ENCODE measurements around the gene LOXL4.

The LOXL4 gene

GRCh38 chr10:98267894-98268693 lies at the start of gene LOXL4:
Gene LOXL4 (minus strand): TSS chr10:98268194. CDS start chr10:98263019, 5,175 bp downstream.
- DNase-seq, result no peak

DNA sequence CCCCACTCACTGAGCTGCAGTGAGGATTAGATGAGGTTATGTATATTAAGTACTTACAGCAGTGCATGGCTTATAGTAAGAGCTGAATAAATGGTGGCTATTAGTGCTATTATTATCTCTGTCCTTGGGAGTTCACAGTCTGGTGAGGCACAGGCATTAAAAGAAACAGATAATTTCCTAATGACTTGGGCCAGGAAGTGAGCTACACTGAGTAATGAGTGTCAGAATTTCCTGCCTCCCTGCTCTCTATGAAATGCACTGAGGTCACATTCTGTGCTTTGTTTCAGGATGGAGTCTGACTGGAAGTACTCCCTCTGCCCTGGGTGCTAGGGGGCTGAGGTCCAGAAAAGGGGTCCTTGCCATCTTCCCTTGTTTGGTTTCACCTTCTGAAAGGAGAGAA lies 48.7 kb upstream of the LOXL4 start:
- no peak for DNase-seq

DNA sequence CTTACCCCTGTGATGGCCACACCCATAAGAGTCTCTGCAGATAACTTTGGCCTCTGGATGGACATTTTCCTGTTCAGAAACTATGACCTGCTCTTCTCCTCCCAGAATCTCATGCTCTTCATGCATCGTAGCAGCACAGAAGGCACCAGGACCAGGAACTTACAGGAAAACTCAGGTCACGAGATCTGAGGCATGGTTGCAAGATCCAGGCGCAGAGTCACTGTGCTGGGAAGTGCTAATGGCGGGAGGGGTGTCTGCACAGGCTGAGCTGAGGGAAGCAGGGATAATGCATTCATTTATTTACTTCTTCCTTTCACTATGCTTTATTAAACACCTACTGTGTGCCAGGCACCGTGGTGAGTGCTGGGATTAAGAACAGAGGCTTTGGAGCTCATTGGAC lies 48.2 kb upstream of the LOXL4 start:
- DNase-seq, result no peak

- peak; percentile 91 for DNase-seq
Observed at GRCh38 chr10:98314532-98315284, 46.7 kb upstream of the LOXL4 start.

- DNase-seq, result no peak
Observed at GRCh38 chr10:98313598-98313997, 45.6 kb upstream of the LOXL4 start.

- DNase-seq, result peak; percentile 70
Observed at GRCh38 chr10:98312822-98313221, 44.8 kb upstream of the LOXL4 start.

DNA sequence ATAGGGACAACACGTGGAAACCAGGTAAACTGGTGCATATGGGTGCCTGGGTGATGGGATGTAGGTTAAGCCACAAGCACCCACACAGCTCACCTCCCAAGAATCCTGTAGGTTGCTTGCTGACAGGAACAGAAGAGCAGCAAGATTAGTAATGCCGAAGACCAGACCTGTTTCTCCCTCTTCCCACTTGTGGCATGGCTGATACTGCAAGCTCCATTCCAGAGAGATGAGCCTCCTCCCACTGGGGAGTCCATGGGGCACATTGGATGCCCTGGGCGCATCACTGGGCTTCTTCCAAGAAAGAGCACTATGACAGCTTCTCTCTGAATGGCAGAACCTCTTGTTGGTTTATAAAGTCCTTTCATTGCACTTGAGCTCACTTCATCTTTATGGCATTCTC lies 44.4 kb upstream of the LOXL4 start:
- DNase-seq, result no peak

GRCh38 chr10:98310701-98311100 lies 42.7 kb upstream of the LOXL4 start:
- no peak for DNase-seq

DNA sequence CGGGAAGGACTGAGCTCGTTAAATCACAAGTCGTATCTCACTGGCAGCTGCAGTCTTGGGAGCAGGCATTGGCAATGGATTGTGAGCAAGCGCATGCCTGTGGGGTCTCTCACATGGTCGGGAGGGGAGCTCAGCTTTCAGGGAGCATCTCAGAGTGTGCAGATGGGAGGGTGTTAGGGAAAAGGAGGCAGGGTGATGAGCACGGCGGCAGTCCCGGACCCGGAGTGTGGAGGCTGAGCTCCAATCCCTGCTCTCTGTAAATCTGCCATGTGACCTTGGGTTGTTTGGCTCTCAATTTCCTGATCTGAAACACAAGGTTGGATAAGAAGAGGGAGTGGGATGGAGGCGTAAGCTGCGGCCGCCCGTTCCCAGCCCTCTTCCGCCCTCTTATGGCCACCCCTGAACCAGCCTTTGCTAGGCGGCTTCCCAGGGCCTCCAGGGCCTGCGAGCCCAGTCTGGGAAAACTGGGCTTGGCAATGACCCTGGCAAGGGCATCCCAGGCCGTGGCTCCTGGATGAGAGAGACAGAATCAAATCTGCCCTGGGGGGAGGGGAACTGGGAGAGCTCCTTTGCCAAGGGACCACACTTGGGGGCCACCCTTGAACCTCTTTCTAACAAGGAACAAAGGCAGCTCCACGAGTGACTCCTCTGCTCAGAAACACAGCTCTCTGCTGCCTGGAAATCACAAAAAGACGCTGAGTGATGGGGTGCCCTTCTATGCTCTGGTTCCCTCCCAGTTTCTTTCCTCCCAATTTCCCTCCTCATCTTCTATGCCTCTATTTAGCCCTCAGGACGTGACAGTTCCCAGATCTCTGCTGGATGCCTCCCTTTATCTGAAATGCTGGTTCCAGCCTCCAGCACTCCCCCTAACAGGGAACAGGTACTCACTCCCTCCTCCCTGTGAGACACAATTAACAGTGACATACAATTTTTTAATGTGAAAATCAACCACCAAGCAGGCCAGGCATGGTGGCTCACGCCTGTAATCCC lies 41.7 kb upstream of the LOXL4 start:
- DNase-seq, result no peak

DNA sequence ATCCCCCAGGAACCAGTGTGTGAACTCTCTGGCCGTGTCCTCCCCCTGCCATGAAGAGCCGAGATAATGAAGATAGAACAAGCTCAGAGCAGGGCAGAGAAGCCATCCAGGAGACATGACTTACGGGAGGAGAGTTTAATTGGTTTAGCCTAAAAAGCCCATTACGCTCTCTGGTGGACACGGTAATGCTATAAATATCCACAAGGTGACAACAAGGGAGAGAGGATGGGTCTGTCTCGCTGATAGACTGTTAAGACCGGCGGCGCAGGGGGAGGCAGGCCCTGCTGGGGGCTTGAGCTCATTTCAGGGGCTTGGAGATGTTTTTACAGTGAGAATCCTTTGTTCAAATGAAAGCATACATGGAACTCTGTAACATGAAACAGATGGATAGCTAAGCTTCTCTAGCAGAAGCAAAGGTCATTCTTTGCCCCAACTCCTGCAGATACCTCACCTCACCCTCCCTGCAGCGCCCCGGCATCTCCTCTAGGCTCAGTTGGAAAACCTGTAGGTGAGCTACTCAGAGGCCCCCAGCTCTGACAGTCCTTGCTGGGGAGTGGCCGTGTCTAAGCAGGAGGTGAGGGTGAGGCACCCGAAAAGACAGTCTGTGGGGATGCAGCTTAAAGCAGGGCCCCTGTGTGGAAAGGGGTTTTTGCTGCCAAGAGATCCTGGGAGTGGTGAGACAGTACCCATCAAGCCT lies 40.8 kb upstream of the LOXL4 start:
- DNase-seq, result no peak

DNA sequence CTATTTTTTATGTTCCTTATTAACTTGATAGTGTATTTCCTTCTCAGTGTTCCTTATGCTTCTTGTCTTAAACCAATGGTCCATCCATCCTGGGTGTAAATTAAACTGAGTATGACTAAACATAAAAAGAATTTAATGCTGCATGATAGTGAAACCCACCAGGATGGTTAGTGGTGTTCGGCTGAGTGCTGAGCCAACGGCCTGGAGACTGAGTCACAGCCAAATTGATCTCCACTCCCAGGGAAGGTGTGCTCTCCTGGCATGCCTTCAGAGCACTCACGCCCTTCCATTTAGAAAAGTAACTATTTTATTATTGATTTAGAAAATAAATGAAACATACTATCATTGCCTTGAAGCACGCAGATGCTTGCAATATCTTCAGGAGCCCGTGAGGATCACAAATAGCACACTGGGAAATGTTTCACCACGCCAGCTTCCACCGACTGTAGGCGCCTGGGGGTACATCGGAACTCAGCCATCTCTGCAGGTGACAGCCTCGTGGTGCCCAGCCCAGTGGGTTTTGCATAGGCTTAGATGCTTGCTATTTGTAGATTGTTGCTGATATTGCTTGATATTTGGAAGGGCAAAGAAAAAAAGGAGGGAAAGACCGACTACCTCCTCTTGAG lies 40.0 kb upstream of the LOXL4 start:
- DNase-seq, result no peak

DNA sequence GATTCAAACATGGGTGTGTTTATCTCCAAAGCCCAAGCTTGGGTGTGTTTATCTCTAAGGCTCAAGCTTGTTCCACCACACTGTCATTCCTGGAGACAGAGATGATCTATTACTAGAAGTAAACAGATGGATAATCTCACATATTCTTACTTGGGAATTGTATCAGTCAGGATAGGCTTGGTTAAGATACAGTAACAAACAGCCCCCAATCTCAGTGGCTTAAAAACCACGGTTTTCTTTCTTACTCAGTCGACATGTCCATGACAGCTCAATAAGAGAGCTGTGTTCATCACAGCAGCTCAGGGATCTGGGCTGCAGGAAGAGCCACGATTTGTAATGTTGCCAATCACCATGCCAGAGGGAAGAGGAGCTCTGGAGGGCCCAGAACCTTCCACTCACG lies 38.5 kb upstream of the LOXL4 start:
- no peak for DNase-seq

GRCh38 chr10:98303569-98303968 lies 35.6 kb upstream of the LOXL4 start:
- DNase-seq, result no peak

DNA sequence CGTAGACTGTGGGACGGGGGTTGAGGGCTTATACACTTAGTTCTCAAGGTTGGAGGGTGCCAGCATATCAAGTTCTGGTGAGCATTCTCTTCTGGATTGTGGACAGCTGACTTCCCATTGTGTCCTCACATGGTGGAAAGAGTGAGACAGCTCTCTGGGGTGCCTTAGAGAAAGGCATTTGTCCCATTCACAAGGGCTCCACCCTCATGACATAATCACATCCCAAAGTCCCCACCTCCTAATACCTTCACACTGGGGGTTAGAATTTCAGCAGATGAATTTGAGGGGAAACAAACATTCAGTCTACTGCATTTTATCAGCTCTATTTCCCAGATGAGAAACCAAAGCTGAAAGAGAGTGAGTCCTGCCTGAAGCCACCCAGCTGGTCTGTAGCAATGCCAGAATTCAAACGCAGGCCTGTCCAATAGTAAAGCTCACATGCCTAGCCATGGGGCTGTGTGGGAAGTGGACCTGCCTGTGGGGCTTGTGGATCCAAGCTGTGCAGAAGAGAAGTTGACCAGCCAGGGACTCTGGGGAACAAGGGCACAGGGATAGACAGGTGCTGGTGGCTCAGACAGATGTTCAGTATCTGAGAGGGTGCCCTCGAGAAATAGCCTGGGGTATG lies 34.9 kb upstream of the LOXL4 start:
- no peak for DNase-seq

GRCh38 chr10:98301664-98302319 lies 33.8 kb upstream of the LOXL4 start:
- DNase-seq, result no peak

GRCh38 chr10:98300526-98301229 lies 32.7 kb upstream of the LOXL4 start:
- no peak for DNase-seq

DNA sequence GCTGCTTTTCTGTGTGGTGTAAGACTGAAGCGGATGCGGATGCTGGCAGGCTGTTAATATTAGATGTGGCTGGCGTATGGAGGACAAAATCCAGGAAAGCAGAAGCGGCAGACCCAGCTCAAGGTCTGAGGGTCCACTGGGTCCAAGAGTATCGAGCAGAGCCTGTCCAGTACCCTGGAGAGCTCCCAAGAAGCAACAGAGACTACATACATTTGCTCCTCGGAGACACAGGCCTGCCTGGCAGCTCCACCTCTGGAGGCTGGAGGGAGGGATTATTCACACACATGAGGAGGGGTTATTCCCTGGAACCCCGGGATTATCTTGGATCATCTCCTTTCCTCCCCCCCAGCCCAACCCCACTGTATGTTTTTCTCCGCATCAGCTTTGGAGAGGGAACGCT lies 31.3 kb upstream of the LOXL4 start:
- no peak for DNase-seq

DNA sequence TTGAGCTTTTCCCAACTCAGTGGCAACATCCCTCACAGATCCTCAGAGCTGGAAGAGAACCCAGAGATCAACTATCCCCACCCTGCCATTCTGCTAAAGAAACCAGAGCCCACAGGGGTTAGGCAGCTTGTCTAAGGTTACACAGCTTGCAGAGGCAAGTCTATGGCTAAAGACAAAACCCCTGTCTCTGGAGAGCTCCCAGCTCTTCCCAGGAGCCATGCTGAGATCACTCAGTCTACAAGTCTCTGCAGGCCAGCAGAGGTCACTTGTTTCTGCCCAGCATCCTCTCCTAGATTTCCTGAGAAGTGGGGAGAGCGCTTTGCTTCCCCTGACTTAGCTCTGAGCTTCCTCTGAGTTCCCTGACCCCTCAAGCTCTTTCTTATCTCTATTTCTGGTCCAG lies 28.5 kb upstream of the LOXL4 start:
- no peak for DNase-seq

DNA sequence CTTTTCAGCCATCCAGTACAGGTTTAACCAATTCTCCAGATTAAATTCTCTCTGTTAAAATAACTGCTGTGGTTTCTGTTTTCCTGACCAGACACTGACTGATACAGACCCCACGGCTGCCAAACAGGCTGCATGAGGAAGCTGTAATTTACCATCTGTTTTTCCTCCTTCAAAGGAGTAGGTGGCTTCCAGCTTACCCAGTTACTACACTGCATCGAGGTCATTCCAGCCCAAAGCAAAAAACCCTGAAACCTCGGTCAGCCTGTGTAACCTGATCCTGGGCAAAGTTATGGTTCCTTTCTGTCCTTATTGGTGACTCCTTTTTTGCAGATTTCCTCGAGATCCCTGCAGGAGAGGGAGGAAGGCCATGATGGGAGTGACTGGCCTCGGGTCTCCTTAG lies 27.9 kb upstream of the LOXL4 start:
- peak; percentile 20 for DNase-seq

DNA sequence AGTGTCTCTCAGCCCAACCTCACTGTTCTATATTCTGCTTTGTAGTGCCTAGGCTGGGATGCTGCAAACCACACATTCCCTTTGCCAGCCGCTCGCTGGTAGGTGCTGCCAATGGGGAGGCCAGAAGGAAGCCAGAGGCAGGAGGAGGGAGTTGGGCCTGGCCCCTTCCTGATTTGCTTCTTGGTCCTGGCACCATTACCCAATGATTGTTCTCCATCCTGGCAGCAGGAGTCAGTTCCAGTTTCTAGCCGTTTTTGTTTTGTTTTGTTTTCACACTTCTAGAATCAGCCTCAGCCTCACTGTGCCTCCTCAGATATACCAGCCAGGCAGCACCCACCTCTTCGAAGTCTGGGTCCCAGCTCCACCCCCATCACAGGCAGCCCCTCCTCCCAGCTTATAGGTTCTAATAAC lies 27.4 kb upstream of the LOXL4 start:
- DNase-seq, result peak; percentile 56

Data from MV-4-11 (cell line).